Thyroid gland (tissue), 4 donors: ENCODE results near the gene ZDHHC18.

ENCODE experiments used
- POLR2A ChIP-seq, 2 donors: fragments of 450-650 bp; IDR thresholded peaks; one replicate each; pipeline ENCODE4 v1.6.1; 2017; ENCODE audit warnings: antibody characterized with exemption in 2 of 2, mild to moderate bottlenecking in 2 of 2, moderate library complexity in 1 of 2
- TF ChIP-seq, protein P1 (sequence below), 6 experiments: fragments of 200-600 bp in 3 of 6; fragments of 450-650 bp in 3 of 6; sonication (generic) in 3 of 6; IDR thresholded peaks; one replicate each; pipeline ENCODE4 v1.5.1; 2016 to 2019; ENCODE audit warnings: antibody characterized with exemption in 6 of 6, mild to moderate bottlenecking in 2 of 6, inconsistent platforms in 1 of 6, moderate library complexity in 1 of 6

DNA sequence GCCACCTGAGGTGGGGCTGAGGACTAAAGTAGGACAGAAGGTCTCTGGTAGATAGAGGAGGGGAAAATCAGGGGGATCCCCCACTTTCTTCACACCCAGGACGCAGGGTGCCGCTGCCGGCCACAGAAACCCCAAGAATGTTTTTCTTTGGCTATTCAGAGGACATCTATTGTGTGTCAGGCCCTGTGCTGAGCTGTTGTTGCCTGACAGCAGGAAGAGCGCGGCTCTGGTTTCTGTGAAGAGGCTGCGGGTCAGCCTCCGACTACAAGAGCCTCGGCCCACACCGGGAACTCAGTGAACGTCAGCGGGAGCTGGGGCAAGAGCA lies 39.1 kb upstream of the ZDHHC18 start:
- no peak for TF ChIP-seq POLR2A (IDR thresholded peaks at IDR 0.05)
- TF ChIP-seq, protein P1, sequence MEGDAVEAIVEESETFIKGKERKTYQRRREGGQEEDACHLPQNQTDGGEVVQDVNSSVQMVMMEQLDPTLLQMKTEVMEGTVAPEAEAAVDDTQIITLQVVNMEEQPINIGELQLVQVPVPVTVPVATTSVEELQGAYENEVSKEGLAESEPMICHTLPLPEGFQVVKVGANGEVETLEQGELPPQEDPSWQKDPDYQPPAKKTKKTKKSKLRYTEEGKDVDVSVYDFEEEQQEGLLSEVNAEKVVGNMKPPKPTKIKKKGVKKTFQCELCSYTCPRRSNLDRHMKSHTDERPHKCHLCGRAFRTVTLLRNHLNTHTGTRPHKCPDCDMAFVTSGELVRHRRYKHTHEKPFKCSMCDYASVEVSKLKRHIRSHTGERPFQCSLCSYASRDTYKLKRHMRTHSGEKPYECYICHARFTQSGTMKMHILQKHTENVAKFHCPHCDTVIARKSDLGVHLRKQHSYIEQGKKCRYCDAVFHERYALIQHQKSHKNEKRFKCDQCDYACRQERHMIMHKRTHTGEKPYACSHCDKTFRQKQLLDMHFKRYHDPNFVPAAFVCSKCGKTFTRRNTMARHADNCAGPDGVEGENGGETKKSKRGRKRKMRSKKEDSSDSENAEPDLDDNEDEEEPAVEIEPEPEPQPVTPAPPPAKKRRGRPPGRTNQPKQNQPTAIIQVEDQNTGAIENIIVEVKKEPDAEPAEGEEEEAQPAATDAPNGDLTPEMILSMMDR (IDR thresholded peaks at IDR 0.05) = no peak
